ENCODE measurements around the gene BSPRY. TPM values are rescaled to one million over a fixed set of nuclear protein-coding genes. Genes with fewer than 3 reads are reported as not detected.

BSPRY gene
- total and polyA plus RNA-seq, 2 of the 13 experiments (the other 11 are each of a cell fraction or from before 2014, with no cell fraction given), result 0.09 to 0.26 TPM

DNA sequence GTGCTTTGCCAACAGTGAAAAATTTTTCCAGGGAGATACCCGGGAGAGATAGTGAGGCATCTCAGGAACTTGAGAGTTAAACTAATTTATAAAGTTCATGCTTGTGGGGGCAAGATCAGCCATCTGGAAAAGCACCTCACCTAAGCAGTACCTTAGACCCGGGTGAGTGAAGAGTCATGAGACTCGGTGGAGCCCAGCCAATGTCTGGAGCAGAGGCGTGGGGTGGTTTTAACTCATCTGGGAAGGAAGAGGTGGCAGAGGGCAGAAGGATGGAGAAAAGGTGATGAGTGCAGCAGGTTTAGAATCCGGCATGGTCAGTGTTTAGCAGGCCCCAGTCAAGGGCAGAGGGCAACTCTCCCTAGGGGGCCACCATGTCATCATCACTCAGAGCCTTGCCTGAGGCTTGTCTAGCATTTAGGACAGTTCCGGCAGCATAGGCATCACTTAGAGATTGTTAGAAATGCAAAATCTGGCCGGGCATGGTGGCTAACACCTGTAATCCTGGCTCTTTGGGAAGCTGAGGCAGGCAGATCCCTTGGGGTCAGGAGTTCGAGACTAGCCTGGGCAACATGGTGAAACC is 41.9 kb upstream of the BSPRY start:
- in situ Hi-C loops (cut with HindIII; ENCODE audit: extremely low pct_ligation_motif_present, low pct_unique_long_range_greater_than_20kb) (no loop called here), intact Hi-C loops (cut with micrococcal nuclease; ENCODE audit: unreplicated experiment) (no loop called here)
- no peak for DNase-seq (ENCODE audit: low spot score)
- peaks cover 0 to 1% of the 10 kb centered on the region in 2 experiments; a peak in 1 of 5 replicates for H3K27me3 ChIP-seq (ENCODE audit: control insufficient read depth in 1 of 2, insufficient read depth in 2 of 2, low read length in 2 of 2)
- 22% methylated on average over 8 of the region's 8 CpGs for WGBS (ENCODE audit: low lambda C conversion rate)
- no peak overlapping the region for H3K4me2 ChIP-seq (ENCODE audit: low read depth, low read length)
- H3K9me3 ChIP-seq (ENCODE audit: low read length), result no peaks in the 10 kb centered on the region
- BruUV-seq (replicated peaks), result no TSS peak
- no peak for ATAC-seq
- no peaks in the 10 kb centered on the region for H3K36me3 ChIP-seq (replicated peaks in 1 of 2; ENCODE audit: control insufficient read depth in 1 of 2, insufficient read depth in 2 of 2, low read length in 2 of 2)
- no peak overlapping the region for H3K27ac ChIP-seq (ENCODE audit: extremely low read length, insufficient read depth, low read length)
- no peaks in the 10 kb centered on the region for H4K20me1 ChIP-seq (ENCODE audit: insufficient read depth, low read length)
- peaks cover 27% of the 10 kb centered on the region for H3K4me1 ChIP-seq (ENCODE audit: insufficient read depth, low read length)
- no peaks in the 10 kb centered on the region for H3K79me2 ChIP-seq (ENCODE audit: insufficient read depth, low read length)
- no peak overlapping the region for H2AFZ ChIP-seq (ENCODE audit: low read length)
- no peak for FAIRE-seq
- POLR2A ChIA-PET, result no interaction called here
- H3K9ac ChIP-seq (ENCODE audit: insufficient read depth, low read depth, low read length), result no peak overlapping the region
- H3K4me3 ChIP-seq (replicated peaks in 1 of 3; ENCODE audit: insufficient read depth in 1 of 3, low read depth in 2 of 3, low read length in 3 of 3), result no peak overlapping the region
- CTCF ChIA-PET (ENCODE audit: low intra/inter-chr PET ratio, low total read pairs), result no interaction called here
- TF ChIP-seq, protein P1, sequence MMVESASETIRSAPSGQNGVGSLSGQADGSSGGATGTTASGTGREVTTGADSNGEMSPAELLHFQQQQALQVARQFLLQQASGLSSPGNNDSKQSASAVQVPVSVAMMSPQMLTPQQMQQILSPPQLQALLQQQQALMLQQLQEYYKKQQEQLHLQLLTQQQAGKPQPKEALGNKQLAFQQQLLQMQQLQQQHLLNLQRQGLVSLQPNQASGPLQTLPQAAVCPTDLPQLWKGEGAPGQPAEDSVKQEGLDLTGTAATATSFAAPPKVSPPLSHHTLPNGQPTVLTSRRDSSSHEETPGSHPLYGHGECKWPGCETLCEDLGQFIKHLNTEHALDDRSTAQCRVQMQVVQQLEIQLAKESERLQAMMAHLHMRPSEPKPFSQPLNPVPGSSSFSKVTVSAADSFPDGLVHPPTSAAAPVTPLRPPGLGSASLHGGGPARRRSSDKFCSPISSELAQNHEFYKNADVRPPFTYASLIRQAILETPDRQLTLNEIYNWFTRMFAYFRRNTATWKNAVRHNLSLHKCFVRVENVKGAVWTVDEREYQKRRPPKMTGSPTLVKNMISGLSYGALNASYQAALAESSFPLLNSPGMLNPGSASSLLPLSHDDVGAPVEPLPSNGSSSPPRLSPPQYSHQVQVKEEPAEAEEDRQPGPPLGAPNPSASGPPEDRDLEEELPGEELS (CRISPR knock-in tag; IDR thresholded peaks at IDR 0.05), result no peak
- TF ChIP-seq, protein P2, sequence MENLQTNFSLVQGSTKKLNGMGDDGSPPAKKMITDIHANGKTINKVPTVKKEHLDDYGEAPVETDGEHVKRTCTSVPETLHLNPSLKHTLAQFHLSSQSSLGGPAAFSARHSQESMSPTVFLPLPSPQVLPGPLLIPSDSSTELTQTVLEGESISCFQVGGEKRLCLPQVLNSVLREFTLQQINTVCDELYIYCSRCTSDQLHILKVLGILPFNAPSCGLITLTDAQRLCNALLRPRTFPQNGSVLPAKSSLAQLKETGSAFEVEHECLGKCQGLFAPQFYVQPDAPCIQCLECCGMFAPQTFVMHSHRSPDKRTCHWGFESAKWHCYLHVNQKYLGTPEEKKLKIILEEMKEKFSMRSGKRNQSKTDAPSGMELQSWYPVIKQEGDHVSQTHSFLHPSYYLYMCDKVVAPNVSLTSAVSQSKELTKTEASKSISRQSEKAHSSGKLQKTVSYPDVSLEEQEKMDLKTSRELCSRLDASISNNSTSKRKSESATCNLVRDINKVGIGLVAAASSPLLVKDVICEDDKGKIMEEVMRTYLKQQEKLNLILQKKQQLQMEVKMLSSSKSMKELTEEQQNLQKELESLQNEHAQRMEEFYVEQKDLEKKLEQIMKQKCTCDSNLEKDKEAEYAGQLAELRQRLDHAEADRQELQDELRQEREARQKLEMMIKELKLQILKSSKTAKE (CRISPR knock-in tag; IDR thresholded peaks at IDR 0.05; ENCODE audit: borderline replicate concordance), result no peak
- TF ChIP-seq, protein P3, sequence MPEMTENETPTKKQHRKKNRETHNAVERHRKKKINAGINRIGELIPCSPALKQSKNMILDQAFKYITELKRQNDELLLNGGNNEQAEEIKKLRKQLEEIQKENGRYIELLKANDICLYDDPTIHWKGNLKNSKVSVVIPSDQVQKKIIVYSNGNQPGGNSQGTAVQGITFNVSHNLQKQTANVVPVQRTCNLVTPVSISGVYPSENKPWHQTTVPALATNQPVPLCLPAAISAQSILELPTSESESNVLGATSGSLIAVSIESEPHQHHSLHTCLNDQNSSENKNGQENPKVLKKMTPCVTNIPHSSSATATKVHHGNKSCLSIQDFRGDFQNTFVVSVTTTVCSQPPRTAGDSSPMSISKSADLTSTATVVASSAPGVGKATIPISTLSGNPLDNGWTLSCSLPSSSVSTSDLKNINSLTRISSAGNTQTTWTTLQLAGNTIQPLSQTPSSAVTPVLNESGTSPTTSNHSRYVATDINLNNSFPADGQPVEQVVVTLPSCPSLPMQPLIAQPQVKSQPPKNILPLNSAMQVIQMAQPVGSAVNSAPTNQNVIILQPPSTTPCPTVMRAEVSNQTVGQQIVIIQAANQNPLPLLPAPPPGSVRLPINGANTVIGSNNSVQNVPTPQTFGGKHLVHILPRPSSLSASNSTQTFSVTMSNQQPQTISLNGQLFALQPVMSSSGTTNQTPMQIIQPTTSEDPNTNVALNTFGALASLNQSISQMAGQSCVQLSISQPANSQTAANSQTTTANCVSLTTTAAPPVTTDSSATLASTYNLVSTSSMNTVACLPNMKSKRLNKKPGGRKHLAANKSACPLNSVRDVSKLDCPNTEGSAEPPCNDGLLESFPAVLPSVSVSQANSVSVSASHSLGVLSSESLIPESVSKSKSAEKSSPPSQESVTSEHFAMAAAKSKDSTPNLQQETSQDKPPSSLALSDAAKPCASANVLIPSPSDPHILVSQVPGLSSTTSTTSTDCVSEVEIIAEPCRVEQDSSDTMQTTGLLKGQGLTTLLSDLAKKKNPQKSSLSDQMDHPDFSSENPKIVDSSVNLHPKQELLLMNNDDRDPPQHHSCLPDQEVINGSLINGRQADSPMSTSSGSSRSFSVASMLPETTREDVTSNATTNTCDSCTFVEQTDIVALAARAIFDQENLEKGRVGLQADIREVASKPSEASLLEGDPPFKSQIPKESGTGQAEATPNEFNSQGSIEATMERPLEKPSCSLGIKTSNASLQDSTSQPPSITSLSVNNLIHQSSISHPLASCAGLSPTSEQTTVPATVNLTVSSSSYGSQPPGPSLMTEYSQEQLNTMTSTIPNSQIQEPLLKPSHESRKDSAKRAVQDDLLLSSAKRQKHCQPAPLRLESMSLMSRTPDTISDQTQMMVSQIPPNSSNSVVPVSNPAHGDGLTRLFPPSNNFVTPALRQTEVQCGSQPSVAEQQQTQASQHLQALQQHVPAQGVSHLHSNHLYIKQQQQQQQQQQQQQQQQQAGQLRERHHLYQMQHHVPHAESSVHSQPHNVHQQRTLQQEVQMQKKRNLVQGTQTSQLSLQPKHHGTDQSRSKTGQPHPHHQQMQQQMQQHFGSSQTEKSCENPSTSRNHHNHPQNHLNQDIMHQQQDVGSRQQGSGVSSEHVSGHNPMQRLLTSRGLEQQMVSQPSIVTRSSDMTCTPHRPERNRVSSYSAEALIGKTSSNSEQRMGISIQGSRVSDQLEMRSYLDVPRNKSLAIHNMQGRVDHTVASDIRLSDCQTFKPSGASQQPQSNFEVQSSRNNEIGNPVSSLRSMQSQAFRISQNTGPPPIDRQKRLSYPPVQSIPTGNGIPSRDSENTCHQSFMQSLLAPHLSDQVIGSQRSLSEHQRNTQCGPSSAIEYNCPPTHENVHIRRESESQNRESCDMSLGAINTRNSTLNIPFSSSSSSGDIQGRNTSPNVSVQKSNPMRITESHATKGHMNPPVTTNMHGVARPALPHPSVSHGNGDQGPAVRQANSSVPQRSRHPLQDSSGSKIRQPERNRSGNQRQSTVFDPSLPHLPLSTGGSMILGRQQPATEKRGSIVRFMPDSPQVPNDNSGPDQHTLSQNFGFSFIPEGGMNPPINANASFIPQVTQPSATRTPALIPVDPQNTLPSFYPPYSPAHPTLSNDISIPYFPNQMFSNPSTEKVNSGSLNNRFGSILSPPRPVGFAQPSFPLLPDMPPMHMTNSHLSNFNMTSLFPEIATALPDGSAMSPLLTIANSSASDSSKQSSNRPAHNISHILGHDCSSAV (CRISPR knock-in tag; IDR thresholded peaks at IDR 0.05; ENCODE audit: borderline replicate concordance), result no peak
- TF ChIP-seq GLI4 (CRISPR knock-in tag; IDR thresholded peaks at IDR 0.05; ENCODE audit: borderline replicate concordance), result no peak
- TF ChIP-seq, protein P4, sequence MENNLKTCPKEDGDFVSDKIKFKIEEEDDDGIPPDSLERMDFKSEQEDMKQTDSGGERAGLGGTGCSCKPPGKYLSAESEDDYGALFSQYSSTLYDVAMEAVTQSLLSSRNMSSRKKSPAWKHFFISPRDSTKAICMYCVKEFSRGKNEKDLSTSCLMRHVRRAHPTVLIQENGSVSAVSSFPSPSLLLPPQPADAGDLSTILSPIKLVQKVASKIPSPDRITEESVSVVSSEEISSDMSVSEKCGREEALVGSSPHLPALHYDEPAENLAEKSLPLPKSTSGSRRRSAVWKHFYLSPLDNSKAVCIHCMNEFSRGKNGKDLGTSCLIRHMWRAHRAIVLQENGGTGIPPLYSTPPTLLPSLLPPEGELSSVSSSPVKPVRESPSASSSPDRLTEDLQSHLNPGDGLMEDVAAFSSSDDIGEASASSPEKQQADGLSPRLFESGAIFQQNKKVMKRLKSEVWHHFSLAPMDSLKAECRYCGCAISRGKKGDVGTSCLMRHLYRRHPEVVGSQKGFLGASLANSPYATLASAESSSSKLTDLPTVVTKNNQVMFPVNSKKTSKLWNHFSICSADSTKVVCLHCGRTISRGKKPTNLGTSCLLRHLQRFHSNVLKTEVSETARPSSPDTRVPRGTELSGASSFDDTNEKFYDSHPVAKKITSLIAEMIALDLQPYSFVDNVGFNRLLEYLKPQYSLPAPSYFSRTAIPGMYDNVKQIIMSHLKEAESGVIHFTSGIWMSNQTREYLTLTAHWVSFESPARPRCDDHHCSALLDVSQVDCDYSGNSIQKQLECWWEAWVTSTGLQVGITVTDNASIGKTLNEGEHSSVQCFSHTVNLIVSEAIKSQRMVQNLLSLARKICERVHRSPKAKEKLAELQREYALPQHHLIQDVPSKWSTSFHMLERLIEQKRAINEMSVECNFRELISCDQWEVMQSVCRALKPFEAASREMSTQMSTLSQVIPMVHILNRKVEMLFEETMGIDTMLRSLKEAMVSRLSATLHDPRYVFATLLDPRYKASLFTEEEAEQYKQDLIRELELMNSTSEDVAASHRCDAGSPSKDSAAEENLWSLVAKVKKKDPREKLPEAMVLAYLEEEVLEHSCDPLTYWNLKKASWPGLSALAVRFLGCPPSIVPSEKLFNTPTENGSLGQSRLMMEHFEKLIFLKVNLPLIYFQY (CRISPR knock-in tag; IDR thresholded peaks at IDR 0.05; ENCODE audit: borderline replicate concordance), result no peak
- no peak for TF ChIP-seq ZBTB21 (CRISPR knock-in tag; IDR thresholded peaks at IDR 0.05)
